CD4-positive, alpha-beta T cell treated with Interferon gamma for 1 hour (primary cell): Measurements from ENCODE around the gene CISD3.
A peak's percentile ranks its signal among the peaks of the same experiment; 100 is the strongest.
"Not testable (repeated sequence)": the region's sequence is repeated elsewhere in the genome, so short reads cannot be mapped to it uniquely, and the experiment has no call there.

Source experiments
- DNase-seq: peaks from one replicate; pipeline ENCODE4 v3.0.0-alpha.2; 2020

CISD3 gene

DNA sequence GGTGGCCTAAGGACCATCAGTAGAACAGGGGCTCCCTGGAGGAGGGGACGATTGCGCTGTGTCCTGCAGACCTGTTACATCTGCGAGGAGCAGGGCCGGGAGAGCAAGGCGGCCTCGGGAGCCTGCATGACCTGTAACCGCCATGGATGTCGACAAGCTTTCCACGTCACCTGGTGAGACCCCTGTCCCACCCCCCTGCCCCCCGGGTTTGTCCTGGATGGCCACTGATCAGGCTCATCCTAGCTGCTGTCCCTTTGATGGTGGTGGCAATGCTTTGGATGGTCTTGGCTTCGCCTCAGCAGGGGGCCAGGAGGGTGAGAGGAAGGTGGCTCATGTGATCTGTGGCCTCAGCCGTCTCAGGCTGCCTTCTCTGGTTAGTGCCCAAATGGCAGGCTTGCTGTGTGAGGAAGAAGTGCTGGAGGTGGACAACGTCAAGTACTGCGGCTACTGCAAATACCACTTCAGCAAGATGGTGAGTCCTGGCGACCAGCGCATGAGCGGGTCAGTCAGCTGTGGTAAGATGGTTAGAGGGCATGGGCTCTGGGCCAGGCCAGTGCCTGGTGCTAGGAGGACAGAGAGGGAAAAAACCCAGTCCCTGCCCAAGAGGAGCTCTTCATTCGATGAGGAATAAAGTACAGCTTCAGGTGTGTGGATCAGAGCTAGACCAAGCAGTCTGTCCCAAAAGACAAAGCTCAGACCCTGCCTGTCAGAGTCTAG is 20.9 kb upstream of the CISD3 start:
- DNase-seq = no peak

GRCh38 chr17:38709864-38710603 is 20.1 kb upstream of the CISD3 start:
- no peak for DNase-seq

DNA sequence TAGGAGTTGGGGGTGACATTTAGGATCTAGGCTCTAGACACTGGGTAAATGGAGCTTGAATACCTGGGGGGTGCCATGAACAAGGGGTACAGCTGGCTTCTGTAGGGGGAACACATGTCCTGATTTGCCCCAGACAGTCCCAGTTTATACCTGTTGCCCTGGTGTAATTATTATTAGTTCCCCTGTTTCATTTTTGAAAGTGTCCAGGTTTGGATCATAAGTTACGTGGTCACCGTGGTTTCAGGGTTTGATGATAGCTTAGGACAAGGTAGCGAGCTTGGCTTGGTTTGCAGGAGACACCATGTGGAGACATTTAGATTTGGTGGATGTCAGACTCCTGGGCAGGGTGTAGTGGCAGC is 19.6 kb upstream of the CISD3 start:
- DNase-seq = no peak

DNA sequence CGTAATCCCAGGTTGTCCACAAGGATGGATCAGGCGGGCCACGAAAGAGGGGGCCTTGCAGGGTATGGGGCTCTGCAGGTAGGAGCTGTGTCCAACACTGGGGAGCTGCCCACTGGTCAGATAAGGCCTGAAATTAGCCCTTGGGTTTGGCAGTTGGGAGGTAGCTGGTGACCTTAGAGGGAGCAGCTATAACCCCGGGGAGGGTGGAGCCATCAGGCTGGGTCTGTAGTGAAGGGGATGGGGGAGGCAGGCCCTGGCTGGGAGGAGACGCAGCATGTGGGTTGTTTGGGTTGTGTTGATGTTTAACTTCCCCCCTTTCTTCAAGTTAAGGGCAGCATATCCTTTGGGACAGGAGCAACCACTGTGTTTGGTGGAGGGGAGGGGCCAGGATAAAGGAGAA is 19.2 kb upstream of the CISD3 start:
- DNase-seq = no peak

DNA sequence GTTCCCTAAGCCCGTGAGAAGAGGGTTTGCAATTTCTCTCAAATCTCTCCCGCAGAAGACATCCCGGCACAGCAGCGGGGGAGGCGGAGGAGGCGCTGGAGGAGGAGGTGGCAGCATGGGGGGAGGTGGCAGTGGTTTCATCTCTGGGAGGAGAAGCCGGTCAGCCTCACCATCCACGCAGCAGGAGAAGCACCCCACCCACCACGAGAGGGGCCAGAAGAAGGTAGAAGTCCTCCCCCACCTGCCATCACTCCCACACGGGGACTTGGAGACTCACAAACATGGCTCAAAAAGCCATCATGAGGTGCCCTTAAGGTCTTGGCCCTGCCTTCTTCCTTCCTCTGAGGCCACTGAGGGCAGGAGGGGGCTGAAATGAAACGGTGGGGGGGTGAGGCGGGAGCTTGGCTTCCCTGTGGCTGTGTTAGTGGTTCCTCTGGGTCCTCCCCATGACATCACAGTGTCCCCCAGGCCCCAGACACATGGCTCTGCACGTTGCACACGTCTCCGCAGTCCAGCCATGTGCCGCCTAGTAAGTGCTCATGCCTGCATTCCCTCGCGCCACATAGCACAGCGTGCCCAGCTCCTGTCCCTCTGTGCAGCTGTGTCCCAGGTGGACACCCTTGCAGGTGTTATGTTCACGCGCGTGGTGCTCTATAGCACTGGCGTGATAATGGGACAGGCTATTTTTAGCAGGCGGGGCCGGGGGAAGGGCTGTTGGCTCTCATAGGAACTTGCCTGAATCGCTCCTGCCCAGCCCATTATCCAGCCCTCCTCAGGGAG is 18.2 kb upstream of the CISD3 start:
- DNase-seq = no peak

DNA sequence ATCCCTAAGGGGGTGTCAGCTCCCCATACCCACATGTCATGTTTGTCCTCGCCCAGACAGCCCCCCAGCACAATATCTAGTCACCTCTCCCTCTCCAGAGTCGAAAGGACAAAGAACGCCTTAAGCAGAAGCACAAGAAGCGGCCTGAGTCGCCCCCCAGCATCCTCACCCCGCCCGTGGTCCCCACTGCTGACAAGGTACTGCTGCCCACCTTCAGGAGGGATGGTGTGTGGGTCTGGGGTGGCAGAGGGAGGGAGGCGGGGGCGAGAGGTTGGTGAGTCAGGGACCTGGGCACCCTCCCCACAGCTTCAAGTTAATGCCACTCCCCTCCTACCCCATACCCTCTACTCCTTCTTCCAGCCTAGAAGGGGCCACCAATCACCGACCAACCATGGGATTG is 17.5 kb upstream of the CISD3 start:
- DNase-seq = no peak

- no peak for DNase-seq
Measured at GRCh38 chr17:38713456-38714075, 16.6 kb upstream of the CISD3 start.

DNA sequence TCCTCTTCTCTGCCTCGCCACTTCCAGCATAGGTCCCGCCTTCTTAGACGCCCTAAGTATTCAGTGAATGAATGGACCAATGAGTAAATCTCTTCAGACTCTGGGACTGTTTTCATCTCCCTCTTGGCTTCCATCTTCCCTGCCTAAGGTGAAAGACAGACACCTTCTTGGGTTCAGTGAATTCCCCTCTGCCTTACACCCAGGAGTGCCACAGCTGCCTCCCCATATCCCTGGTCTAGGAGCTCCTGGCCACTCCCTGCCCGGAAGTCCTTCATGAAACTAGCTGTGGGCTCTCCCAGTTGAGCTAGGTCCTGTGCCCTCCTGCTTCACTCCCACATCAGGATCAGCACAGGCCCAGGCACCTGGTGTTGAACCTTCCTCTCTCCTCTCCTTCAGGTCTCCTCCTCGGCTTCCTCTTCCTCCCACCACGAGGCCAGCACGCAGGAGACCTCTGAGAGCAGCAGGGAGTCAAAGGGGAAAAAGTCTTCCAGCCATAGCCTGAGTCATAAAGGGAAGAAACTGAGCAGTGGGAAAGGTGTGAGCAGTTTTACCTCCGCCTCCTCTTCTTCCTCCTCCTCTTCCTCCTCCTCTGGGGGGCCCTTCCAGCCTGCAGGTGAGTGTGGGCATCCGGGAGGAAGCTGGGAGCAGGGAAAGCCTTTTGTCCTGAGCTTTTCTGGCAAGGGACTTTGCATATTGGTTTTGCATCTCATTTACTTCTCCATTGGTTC is 14.8 kb upstream of the CISD3 start:
- no peak for DNase-seq

DNA sequence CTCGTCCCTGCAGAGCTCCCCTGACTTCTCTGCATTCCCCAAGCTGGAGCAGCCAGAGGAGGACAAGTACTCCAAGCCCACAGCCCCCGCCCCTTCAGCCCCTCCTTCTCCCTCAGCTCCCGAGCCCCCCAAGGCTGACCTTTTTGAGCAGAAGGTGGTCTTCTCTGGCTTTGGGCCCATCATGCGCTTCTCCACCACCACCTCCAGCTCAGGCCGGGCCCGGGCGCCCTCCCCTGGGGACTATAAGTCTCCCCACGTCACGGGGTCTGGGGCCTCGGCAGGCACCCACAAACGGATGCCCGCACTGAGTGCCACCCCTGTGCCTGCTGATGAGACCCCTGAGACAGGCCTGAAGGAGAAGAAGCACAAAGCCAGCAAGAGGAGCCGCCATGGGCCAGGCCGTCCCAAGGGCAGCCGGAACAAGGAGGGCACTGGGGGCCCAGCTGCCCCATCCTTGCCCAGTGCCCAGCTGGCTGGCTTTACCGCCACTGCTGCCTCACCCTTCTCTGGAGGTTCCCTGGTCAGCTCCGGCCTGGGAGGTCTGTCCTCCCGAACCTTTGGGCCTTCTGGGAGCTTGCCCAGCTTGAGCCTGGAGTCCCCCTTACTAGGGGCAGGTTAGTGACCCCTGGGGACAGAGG is 13.7 kb upstream of the CISD3 start:
- no peak for DNase-seq

DNA sequence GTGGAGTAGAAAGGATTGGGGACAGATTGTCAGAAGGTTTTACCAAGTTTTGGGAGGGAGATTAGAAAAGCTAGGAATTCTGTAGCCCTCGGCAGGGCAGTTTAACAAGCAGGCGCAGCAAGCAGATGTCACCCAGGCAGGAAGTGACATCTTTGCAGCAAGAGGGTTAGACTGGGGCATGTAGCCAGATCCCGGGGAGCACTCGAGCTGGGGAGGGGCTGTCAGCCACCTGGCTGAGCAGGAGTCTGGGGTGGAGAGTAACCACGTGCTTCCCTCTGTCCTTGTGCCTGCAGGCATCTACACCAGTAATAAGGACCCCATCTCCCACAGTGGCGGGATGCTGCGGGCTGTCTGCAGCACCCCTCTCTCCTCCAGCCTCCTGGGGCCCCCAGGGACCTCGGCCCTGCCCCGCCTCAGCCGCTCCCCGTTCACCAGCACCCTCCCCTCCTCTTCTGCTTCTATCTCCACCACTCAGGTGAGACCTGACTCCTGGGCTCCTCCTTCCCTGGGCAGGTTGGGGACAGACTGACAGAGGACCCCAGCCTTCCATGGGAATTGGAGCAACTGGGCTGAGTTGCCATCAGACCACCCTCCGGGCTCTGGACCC is 12.9 kb upstream of the CISD3 start:
- no peak for DNase-seq

DNA sequence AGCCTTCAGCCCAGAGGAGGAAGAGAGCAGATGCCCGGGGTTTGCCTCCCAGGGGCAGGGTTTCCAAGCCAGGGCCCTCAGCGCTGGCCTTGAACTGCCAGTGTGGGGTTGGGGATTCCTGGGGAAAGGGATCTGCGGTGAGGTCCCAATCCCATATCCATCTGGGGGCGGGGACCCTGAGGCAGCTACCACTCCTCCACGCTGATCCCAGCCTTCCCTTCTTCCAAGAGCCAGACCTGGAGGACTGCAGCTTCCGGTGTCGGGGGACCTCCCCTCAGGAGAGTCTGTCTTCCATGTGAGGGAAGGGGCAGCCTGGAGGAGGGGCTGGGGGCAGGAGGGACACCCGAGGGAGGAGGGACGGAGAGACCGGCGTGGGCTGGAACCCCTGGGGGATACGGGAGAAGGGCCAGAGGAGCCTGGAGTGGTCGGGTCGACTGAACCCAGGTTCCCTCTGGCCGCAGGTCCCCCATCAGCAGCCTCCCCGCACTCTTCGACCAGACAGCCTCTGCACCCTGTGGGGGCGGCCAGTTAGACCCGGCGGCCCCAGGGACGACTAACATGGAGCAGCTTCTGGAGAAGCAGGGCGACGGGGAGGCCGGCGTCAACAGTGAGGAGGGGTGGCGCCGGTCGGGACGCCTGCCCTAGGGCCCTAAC is 10.7 kb upstream of the CISD3 start:
- no peak for DNase-seq

DNA sequence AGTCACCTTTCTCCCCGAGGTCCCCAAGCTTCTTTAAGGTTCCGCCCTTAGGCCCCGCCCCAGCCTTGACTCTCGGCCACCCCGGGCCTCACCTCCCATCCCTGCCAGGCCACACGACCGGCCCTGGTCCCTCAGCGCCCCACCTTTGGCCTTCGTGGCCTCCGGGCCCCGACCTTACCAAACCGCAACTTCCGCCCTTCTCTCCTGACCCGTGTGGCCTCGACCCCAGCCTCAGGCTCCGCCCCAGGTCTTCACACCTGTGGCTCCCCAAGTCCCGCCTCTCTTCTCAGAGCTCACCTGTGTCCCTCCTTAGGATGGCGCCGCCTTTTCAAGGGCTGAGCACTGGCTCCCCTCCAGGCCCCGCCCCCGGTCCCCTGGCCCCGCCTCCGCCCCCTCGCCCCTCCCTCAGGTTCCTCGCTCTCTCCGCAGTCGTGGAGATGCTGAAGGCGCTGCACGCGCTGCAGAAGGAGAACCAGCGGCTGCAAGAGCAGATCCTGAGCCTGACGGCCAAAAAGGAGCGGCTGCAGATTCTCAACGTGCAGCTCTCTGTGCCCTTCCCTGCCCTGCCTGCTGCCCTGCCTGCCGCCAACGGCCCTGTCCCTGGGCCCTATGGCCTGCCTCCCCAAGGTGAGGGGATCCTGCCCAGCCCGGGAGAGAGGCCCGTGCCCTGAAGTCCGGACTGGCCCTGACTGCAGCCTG is 10.0 kb upstream of the CISD3 start:
- DNase-seq = no peak

GRCh38 chr17:38720941-38721340 is 9.2 kb upstream of the CISD3 start:
- no peak for DNase-seq

- DNase-seq = no peak
Measured at GRCh38 chr17:38721802-38722201, 8.3 kb upstream of the CISD3 start.

DNA sequence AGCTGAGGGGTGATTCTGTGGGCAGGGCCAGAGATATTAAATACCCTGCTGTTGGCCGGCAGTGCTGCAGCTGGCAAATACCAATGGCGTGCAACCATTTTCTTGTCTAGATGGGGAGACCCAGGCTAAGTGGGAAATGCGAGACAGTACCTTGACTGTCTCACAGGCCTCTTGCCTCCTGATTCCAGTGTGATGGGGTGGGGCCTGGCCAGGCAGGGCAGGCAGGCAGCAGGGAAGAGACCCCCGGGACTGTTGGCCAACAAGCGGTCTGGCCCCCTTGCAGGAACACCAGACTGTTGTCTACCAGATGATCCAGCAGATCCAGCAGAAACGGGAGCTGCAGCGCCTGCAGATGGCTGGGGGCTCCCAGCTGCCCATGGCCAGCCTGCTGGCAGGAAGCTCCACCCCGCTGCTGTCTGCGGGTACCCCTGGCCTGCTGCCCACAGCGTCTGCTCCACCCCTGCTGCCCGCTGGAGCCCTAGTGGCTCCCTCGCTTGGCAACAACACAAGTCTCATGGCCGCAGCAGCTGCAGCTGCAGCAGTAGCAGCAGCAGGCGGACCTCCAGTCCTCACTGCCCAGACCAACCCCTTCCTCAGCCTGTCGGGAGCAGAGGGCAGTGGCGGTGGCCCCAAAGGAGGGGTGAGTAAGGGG is 5.7 kb upstream of the CISD3 start:
- DNase-seq = no peak

GRCh38 chr17:38725066-38725465 is 5.1 kb upstream of the CISD3 start:
- DNase-seq = no peak

DNA sequence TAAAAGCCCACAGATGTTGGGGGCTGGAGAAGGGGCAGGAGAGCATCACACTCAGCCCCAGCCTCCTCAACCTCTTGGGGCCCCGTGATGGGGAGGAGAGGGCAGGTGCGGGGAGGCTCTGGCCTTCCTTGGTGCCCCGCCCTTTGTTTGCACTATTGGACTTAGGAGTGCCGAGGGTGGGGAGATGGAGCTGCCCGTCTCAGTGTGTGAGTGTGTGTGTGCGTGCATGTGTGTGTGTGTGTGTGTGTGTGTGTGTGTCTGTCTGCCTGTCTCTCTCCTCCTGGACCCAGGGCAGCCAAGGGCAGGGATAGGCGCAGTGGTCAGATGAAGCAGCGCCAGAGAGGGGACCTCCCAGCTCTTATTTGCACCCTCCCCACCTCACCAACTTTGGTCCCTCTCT is 4.0 kb upstream of the CISD3 start:
- DNase-seq = not testable (repeated sequence)

DNA sequence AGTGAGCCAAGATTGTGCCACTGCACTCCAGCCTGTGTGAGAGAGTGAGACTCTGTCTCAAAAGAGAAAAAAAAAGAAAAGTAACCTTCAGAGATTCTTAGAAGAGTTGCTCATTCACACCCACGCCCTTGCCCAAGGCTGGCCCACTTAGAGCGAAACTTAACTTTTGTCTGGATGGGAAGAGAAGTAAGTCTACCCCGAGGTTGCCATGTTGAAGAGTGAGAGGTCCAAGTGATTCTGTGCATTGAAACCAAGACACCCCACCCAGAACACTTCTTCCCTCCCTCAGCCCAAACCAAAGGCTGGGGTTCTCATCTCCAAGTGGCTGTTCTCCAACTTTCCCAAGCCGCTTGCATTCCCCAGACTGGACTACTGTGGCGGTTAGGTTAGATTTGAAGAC is 2.4 kb upstream of the CISD3 start:
- DNase-seq = peak; percentile 49

DNA sequence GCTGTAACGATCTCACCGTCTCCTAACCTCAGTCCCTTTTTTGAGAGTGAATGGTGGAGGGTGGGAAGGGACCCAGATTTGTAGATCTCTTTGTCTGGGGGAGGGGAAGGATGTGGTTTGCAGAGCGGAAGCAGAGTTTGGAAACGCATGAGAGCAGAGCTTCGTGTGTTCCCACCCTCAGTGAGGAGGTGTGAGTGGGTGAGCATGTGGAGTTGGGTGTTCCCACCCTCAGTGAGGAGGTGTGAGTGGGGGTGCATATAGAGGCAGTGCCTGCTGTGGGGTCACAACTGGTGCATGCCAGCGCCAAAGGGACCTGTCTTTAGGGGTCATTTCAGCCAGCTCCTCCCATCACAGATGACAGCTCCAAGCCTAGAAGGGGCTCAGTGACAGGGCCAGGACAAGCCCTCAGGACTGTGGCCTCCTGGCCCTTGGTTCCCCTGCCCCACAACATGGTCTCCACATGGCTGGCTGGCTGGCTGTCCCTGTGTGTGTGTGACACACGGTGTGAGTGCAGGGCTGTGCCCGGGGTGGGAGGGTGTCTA is 1.8 kb upstream of the CISD3 start:
- DNase-seq = peak; percentile 79

DNA sequence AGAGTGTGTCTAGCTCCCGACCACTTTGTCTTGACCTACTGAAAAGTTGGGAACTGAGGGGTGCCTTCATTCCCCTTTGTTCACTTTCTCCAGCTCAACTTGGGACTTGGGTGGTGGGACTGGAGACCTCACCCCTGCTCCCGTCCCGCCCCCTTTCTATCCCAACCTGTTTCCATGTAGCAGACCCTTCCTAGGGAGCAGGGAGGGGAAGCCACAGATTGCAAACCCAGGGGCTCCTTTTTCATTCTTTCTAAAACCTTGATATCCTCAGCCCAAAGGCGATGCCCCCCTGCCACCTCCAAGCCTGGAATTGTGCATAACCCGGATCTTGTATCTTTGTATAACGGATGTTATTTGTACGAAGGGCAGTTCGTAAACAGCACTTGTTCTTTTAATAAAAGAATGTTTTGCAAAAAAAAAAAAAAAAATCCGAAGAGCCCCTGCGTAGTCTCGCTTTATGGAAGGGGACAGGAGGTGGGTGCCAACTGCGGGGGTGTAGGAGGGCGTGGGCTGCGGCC is 714 bp upstream of the CISD3 start:
- DNase-seq = no peak
